GM12865 (cell line): ENCODE results near the gene TMPRSS2.

Experiments used
- DNase-seq: peaks from one replicate; pipeline ENCODE4 v3.0.0; 2010; ENCODE audit warnings: low read depth
- H3K4me3 ChIP-seq: 2 replicates; pipeline ENCODE4 v1.5.1; 2011; ENCODE audit warnings: mild to moderate bottlenecking, low read depth, low read length, control low read depth
- CTCF ChIP-seq: IDR thresholded peaks from 2 replicates; pipeline ENCODE4 v1.5.1; 2011; ENCODE audit warnings: low read length, control low read depth, low read depth, inconsistent platforms; ENCODE audit not compliant: insufficient read depth; ENCODE audit errors: missing control alignments

The TMPRSS2 gene

GRCh38 chr21:41478319-41479177 lies 29.4 kb downstream of the TMPRSS2 start:
- no peak overlapping the region for H3K4me3 ChIP-seq
- no peak for TF ChIP-seq CTCF
- peak; percentile 49 for DNase-seq

- H3K4me3 ChIP-seq, result no peak overlapping the region
- no peak for TF ChIP-seq CTCF
Measured at GRCh38 chr21:41477641-41478318, 30.2 kb downstream of the TMPRSS2 start.

GRCh38 chr21:41475714-41476420 lies 32.1 kb downstream of the TMPRSS2 start:
- TF ChIP-seq CTCF, result no peak
- DNase-seq, result no peak
- H3K4me3 ChIP-seq, result no peak overlapping the region

More at GRCh38 chr21:41477641-41478318, 30.2 kb downstream of the TMPRSS2 start:
- no peak for DNase-seq

- DNase-seq, result no peak
- TF ChIP-seq CTCF, result no peak
- H3K4me3 ChIP-seq, result no peak overlapping the region
Measured at GRCh38 chr21:41472753-41473548, 35.0 kb downstream of the TMPRSS2 start.

GRCh38 chr21:41470054-41470453 lies 37.9 kb downstream of the TMPRSS2 start:
- no peak for DNase-seq
- no peak overlapping the region for H3K4me3 ChIP-seq
- TF ChIP-seq CTCF, result no peak
